Smooth muscle cell (in vitro differentiated cells): ENCODE results near the gene HDAC8. TPM values are rescaled to one million over a fixed set of nuclear protein-coding genes. Genes with fewer than 3 reads are reported as not detected.
"Not testable (repeated sequence)": the region's sequence is repeated elsewhere in the genome, so short reads cannot be mapped to it uniquely, and the experiment has no call there.

ENCODE experiments used
- DNase-seq: peaks from one replicate; lab custom pipeline; 2025; ENCODE audit not compliant: unreplicated experiment; lab: John Stamatoyannopoulos, UW
- H2AFZ ChIP-seq: fragments of 200-600 bp; sonication (generic); 2 replicates; pipeline ENCODE4 v1.6.0; 2016; ENCODE audit warnings: antibody characterized with exemption, low read depth, mild to moderate bottlenecking
- H3F3A ChIP-seq: fragments of 200-600 bp; sonication (generic); 2 replicates; pipeline ENCODE4 v1.6.0; 2017; ENCODE audit warnings: antibody characterized with exemption, low read depth
- H3K27ac ChIP-seq: fragments of 200-600 bp; sonication (generic); 2 replicates; pipeline ENCODE4 v1.5.1; 2016; ENCODE audit warnings: low read depth, mild to moderate bottlenecking
- H3K27me3 ChIP-seq: fragments of 200-600 bp; sonication (generic); 2 replicates; pipeline ENCODE4 v1.6.1; 2016; ENCODE audit warnings: low read depth, mild to moderate bottlenecking
- H3K36me3 ChIP-seq: fragments of 200-600 bp; sonication (generic); 2 replicates; pipeline ENCODE4 v1.5.1; 2016; ENCODE audit warnings: low read depth
- H3K4me1 ChIP-seq: fragments of 200-600 bp; sonication (generic); 2 replicates; pipeline ENCODE4 v1.5.1; 2016; ENCODE audit warnings: low read depth
- H3K4me2 ChIP-seq: fragments of 200-600 bp; sonication (generic); 2 replicates; pipeline ENCODE4 v1.6.0; 2016; ENCODE audit warnings: mild to moderate bottlenecking
- H3K4me3 ChIP-seq: fragments of 200-600 bp; sonication (generic); 2 replicates; pipeline ENCODE4 v1.5.1; 2016; ENCODE audit warnings: mild to moderate bottlenecking
- H3K79me2 ChIP-seq: fragments of 200-600 bp; sonication (generic); 2 replicates; pipeline ENCODE4 v1.6.0; 2016; ENCODE audit warnings: low read depth, mild to moderate bottlenecking
- H3K9ac ChIP-seq: fragments of 200-600 bp; sonication (generic); 2 replicates; pipeline ENCODE4 v1.6.0; 2016; ENCODE audit warnings: low read depth
- H3K9me3 ChIP-seq: fragments of 200-600 bp; sonication (generic); replicated peaks from 2 replicates; pipeline ENCODE4 v1.5.1; 2016; ENCODE audit warnings: low read depth
- H4K20me1 ChIP-seq: fragments of 200-600 bp; sonication (generic); 2 replicates; pipeline ENCODE4 v1.6.0; 2016; ENCODE audit warnings: low read depth
- WGBS: methylation state at CpG from one replicate; pipeline ENCODE4 v1.1.7; 2016; ENCODE audit warnings: low lambda C conversion rate; 5-methylcytosine and 5-hydroxymethylcytosine counted together
- polyA plus RNA-seq: library from polyadenylated mRNA; unstranded; fragments of >200 nt; fragmentation: Nextera tagmentation; extraction: Ambion mirVana; gene quantifications from 2 replicates; pipeline ENCODE4 v1.2.1, GENCODE V29; 2016
- total RNA-seq: library from RNA; depleted of rRNA; stranded (reverse); fragments of >200 nt; gene quantifications from 2 replicates; pipeline ENCODE4 v1.2.3, GENCODE V29; 2014
- TF ChIP-seq, protein P1 (sequence below): fragments of 200-600 bp; sonication (generic); IDR thresholded peaks from 2 replicates; pipeline ENCODE4 v1.5.1; 2017; ENCODE audit warnings: borderline replicate concordance, mild to moderate bottlenecking, antibody characterized with exemption; ENCODE audit not compliant: insufficient read depth, poor library complexity, severe bottlenecking

HDAC8 gene
- total and polyA plus RNA-seq, 2 experiments from 2014 or later, result 23.1 to 40.7 TPM

DNA sequence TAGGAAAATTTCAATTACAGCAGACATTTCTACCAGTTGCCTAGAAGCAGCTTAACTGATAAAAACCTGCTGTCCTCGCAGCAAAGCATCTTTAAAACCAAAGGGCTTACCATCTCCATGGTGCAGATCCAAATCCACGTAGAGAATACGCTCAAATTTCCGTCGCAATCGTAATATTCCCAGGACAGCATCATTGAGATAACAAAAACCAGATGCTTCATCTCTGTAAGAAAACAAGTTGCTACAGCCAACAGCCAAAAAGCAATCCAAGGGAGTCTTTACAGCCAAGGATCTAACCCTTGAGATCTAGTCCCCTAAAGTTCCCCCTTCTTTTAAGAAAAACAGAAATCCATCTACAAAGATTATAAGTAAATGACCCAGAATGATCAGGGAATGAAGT, 77.6 kb downstream of the HDAC8 start:
- TF ChIP-seq, protein P1, sequence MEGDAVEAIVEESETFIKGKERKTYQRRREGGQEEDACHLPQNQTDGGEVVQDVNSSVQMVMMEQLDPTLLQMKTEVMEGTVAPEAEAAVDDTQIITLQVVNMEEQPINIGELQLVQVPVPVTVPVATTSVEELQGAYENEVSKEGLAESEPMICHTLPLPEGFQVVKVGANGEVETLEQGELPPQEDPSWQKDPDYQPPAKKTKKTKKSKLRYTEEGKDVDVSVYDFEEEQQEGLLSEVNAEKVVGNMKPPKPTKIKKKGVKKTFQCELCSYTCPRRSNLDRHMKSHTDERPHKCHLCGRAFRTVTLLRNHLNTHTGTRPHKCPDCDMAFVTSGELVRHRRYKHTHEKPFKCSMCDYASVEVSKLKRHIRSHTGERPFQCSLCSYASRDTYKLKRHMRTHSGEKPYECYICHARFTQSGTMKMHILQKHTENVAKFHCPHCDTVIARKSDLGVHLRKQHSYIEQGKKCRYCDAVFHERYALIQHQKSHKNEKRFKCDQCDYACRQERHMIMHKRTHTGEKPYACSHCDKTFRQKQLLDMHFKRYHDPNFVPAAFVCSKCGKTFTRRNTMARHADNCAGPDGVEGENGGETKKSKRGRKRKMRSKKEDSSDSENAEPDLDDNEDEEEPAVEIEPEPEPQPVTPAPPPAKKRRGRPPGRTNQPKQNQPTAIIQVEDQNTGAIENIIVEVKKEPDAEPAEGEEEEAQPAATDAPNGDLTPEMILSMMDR, result no peak
- Histone ChIP-seq H3K79me2 (no peaks in the 10 kb centered on the region), H3K9me3 (no peaks in the 10 kb centered on the region), H4K20me1 (peaks cover 7% of the 10 kb centered on the region), H3K27ac (no peak overlapping the region), H3K27me3 (no peaks in the 10 kb centered on the region), H3K4me3 (no peak overlapping the region), H2AFZ (no peak overlapping the region), H3K4me1 (no peaks in the 10 kb centered on the region), H3K4me2 (no peak overlapping the region), H3K36me3 (no peaks in the 10 kb centered on the region), H3K9ac (no peak overlapping the region), H3F3A (no peaks in the 10 kb centered on the region)
- no peak for DNase-seq
- WGBS, result 65% methylated on average over 6 of the region's 6 CpGs

DNA sequence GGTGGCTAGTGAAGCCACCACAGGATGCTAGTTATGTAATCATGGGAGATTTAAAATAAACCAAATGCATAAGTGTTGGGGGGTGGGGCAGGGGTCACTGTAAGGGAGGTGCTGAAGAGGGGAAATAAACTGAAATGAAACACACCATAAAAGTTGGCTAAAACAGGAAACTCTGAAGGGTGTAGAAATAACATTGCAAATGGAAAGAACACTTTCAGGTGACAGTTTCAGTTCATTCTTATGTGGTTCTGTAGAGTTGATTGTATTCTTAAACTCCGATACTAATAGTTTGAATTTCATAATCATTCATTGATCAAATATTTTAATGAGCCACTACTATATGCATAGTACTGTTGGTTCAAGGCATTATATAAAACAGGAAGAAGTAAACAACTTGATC, 80.1 kb downstream of the HDAC8 start:
- H3K4me2 ChIP-seq, result no peak overlapping the region
- WGBS, result 83% methylated on average over 1 of the region's 1 CpG
- DNase-seq, result no peak
- TF ChIP-seq, protein P1, result no peak
- H3K9me3 ChIP-seq, result no peaks in the 10 kb centered on the region
- H3F3A ChIP-seq, result no peaks in the 10 kb centered on the region
- H3K27ac ChIP-seq, result no peak overlapping the region
- H3K27me3 ChIP-seq, result no peaks in the 10 kb centered on the region
- no peaks in the 10 kb centered on the region for H3K79me2 ChIP-seq
- no peaks in the 10 kb centered on the region for H3K36me3 ChIP-seq
- peaks cover 7% of the 10 kb centered on the region for H4K20me1 ChIP-seq
- no peak overlapping the region for H3K9ac ChIP-seq
- no peaks in the 10 kb centered on the region for H3K4me1 ChIP-seq
- H3K4me3 ChIP-seq, result no peak overlapping the region
- H2AFZ ChIP-seq, result no peak overlapping the region

DNA sequence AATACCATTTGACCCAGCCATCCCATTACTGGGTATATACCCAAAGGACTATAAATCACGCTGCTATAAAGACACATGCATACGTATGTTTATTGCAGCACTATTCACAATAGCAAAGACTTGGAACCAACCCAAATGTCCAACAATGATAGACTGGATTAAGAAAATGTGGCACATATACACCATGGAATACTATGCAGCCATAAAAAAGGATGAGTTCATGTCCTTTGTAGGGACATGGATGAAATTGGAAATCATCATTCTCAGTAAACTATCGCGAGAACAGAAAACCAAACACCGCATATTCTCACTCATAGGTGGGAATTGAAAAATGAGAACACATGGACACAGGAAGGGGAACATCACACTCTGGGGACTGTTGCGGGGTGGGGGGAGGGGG, 82.4 kb downstream of the HDAC8 start:
- H2AFZ ChIP-seq, result not testable (repeated sequence)

DNA sequence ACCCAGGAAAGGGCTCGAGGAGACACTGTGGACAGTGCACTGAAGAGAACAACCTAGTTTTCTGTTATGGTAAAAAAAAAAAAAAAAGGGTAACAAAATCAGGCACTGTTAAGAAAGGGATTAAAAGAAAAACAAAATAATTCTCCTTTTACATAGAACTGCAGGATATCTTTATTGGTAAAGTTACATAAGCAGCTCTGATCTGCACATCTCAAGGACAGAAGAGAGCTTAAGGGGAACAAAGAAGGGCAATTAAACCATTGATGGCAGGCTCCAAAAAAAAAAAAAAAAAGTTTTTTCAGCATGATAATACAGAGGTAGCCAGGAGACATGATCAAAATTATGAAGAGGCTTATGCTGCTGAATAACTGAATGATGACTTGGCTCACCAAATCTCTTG, 85.0 kb downstream of the HDAC8 start:
- no peak for DNase-seq
- no peaks in the 10 kb centered on the region for H3F3A ChIP-seq
- H4K20me1 ChIP-seq, result no peaks in the 10 kb centered on the region
- no peaks in the 10 kb centered on the region for H3K79me2 ChIP-seq
- WGBS, result 70% methylated on average over 1 of the region's 1 CpG
- no peak overlapping the region for H3K4me2 ChIP-seq
- no peak overlapping the region for H2AFZ ChIP-seq
- H3K9ac ChIP-seq, result no peak overlapping the region
- no peak overlapping the region for H3K27ac ChIP-seq
- no peak overlapping the region for H3K4me3 ChIP-seq
- H3K9me3 ChIP-seq, result no peaks in the 10 kb centered on the region
- H3K27me3 ChIP-seq, result no peaks in the 10 kb centered on the region
- TF ChIP-seq, protein P1, result no peak
- H3K36me3 ChIP-seq, result no peaks in the 10 kb centered on the region
- H3K4me1 ChIP-seq, result no peaks in the 10 kb centered on the region

More for the DNA sequence above, 82.4 kb downstream of the HDAC8 start:
- not testable (repeated sequence) for H3K27ac ChIP-seq, H3K9ac ChIP-seq, H3K36me3 ChIP-seq, H3F3A ChIP-seq, H3K9me3 ChIP-seq, H3K79me2 ChIP-seq, H3K27me3 ChIP-seq, H3K4me2 ChIP-seq, H3K4me3 ChIP-seq, H4K20me1 ChIP-seq, DNase-seq, H3K4me1 ChIP-seq
- WGBS, result 78% methylated on average over 6 of the region's 6 CpGs
